PC-9 (cell line): ENCODE results near the gene PTPRM.

ENCODE experiments used
- CTCF ChIP-seq: fragments of 200-600 bp; sonication (generic); conservative IDR thresholded peaks from 2 replicates; pipeline ENCODE4 v1.6.1; 2017; ENCODE audit warnings: mixed run types, antibody characterized with exemption, mild to moderate bottlenecking, moderate library complexity
- EZH2 ChIP-seq: fragments of 200-600 bp; sonication (generic); IDR thresholded peaks from 2 replicates; pipeline ENCODE4 v1.8.0; 2017; ENCODE audit warnings: antibody characterized with exemption, low read depth

DNA sequence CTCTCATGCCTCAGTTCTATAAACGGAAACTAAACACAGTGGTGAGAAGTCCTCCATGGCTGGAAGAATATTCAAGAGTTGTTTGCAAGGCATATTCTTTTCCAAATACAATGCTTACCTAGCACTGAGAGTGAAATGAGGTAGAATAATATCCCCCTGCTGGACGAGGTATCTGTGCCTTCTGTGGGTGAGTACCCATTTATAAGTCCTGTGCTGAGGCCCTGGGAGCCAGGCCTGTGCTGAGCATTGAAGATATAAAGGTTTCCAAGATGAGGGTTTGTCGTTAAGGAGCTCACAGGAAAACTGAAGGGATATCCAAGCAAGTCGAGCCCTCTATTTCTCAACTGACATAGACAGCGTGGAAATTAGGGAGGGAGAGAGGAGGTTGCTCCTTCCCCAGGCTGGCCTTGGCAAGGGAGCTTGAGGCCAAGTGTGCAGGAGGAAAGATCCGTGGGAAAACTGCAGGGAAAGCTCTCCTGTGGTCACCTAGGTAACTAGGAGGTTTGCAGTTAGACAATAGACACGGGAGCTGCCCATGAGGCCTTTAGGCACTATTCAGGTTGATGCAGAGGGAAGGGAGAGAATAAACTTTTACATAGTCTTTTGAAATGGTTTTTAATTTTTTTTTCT is 17.6 kb downstream of the PTPRM start:
- no peak for TF ChIP-seq CTCF
- TF ChIP-seq EZH2 = no peak
